H1 (cell line): ENCODE results near the gene PIK3C2G. TPM values are rescaled to one million over a fixed set of nuclear protein-coding genes. Genes with fewer than 3 reads are reported as not detected.

Source experiments
- CTCF ChIA-PET: fragments of 300-600 bp; sonication (Branson Sonifier 250); formaldehyde crosslinking; loops from one replicate; lab custom pipeline; 2021; ENCODE audit not compliant: partially characterized antibody; lab: Charles Lee
- POLR2A ChIA-PET: fragments of 300-600 bp; sonication (Branson Sonifier 250); formaldehyde crosslinking; loops from one replicate; lab custom pipeline; 2021; ENCODE audit warnings: inconsistent platforms; ENCODE audit not compliant: partially characterized antibody; lab: Charles Lee
- DNase-seq, 2 experiments: peaks; one replicate each; pipeline versions ENCODE4 v3.0.0 to v3.0.0-alpha.2; 2010 to 2022; ENCODE audit warnings: low spot score in 2 of 2, low read depth in 1 of 2, mixed read lengths in 1 of 2
- FAIRE-seq: peaks from 2 replicates; lab custom pipeline; 2011; peaks lifted over from hg19 to GRCh38; lab: Jason Lieb, UNC
- H2AFZ ChIP-seq: 2 replicates; pipeline ENCODE4 v1.8.1; 2012; ENCODE audit warnings: low read length, inconsistent platforms
- H2AK5ac ChIP-seq: 2 replicates; pipeline ENCODE4 v1.6.1; 2013; ENCODE audit warnings: low read depth, low read length
- H2BK120ac ChIP-seq: replicated peaks from 2 replicates; pipeline ENCODE3; 2013; ENCODE audit warnings: low read depth, low read length, inconsistent platforms
- H2BK12ac ChIP-seq: 2 replicates; pipeline ENCODE4 v1.6.1; 2013; ENCODE audit warnings: low read depth, low read length
- H2BK15ac ChIP-seq: 2 replicates; pipeline ENCODE4 v1.6.1; 2013; ENCODE audit warnings: low read length
- H2BK20ac ChIP-seq: 2 replicates; pipeline ENCODE4 v1.6.1; 2013; ENCODE audit warnings: low read length
- H2BK5ac ChIP-seq: 2 replicates; pipeline ENCODE4 v1.6.1; 2013; ENCODE audit warnings: low read depth, low read length
- H3K14ac ChIP-seq: 2 replicates; pipeline ENCODE4 v1.6.1; 2013; ENCODE audit warnings: inconsistent platforms; ENCODE audit not compliant: insufficient read length
- H3K18ac ChIP-seq: 2 replicates; pipeline ENCODE4 v1.6.1; 2013; ENCODE audit warnings: low read length; ENCODE audit errors: extremely low read depth
- H3K23ac ChIP-seq: 2 replicates; pipeline ENCODE4 v1.6.1; 2013; ENCODE audit warnings: inconsistent platforms; ENCODE audit not compliant: insufficient read length
- H3K23me2 ChIP-seq: 2 replicates; pipeline ENCODE4 v1.6.1; 2013; ENCODE audit warnings: low read depth, low read length
- H3K27ac ChIP-seq: 2 replicates; pipeline ENCODE4 v1.6.1; 2011; ENCODE audit warnings: low read depth, low read length, inconsistent platforms
- H3K27me3 ChIP-seq, 4 experiments: replicated peaks in 1 of 4; 1 replicate in 1 of 4; 2 replicates in 3 of 4; pipeline versions ENCODE4 v1.6.1 to v1.8.1; 2011 to 2013; ENCODE audit warnings: low read length in 3 of 4, mild to moderate bottlenecking in 3 of 4, inconsistent platforms in 2 of 4, mixed read lengths in 2 of 4, moderate library complexity in 1 of 4; ENCODE audit not compliant: control insufficient read depth in 3 of 4, insufficient read depth in 3 of 4; ENCODE audit errors: extremely low read depth in 1 of 4
- H3K36me3 ChIP-seq, 4 experiments: 2 replicates each; pipeline versions ENCODE4 v1.6.1 to v1.8.1; 2011 to 2013; ENCODE audit warnings: mild to moderate bottlenecking in 4 of 4, low read length in 3 of 4, moderate library complexity in 2 of 4, control low read depth in 1 of 4, inconsistent platforms in 1 of 4; ENCODE audit not compliant: insufficient read depth in 4 of 4, control insufficient read depth in 2 of 4
- H3K4ac ChIP-seq: replicated peaks from 2 replicates; pipeline ENCODE3; 2013; ENCODE audit warnings: low read length, low read depth, mixed read lengths, inconsistent platforms; ENCODE audit not compliant: insufficient read length
- H3K4me1 ChIP-seq, 4 experiments: replicated peaks in 1 of 4; 1 replicate in 1 of 4; 2 replicates in 3 of 4; pipeline versions ENCODE4 v1.6.1 to v1.8.1; 2011 to 2013; ENCODE audit warnings: low read length in 3 of 4, inconsistent platforms in 2 of 4, mixed read lengths in 1 of 4; ENCODE audit not compliant: insufficient read depth in 4 of 4, control insufficient read depth in 3 of 4
- H3K4me2 ChIP-seq, 2 experiments: 2 replicates each; pipeline versions ENCODE4 v1.6.1 to v1.8.1; 2011 to 2013; ENCODE audit warnings: low read depth in 2 of 2, low read length in 2 of 2, control low read depth in 1 of 2, inconsistent platforms in 1 of 2, mild to moderate bottlenecking in 1 of 2; ENCODE audit not compliant: insufficient read depth in 1 of 2
- H3K4me3 ChIP-seq, 4 experiments: fragments of 200-600, 300-600 bp in 1 of 4; sonication (generic), shearing (Covaris generic), sonication (Bioruptor Twin) in 1 of 4; 2 replicates each; pipeline versions ENCODE4 v1.5.1 to v1.8.1; 2011 to 2016; ENCODE audit warnings: low read length in 4 of 4, low read depth in 3 of 4, control low read depth in 2 of 4, inconsistent platforms in 2 of 4, mild to moderate bottlenecking in 2 of 4, mixed read lengths in 1 of 4, moderate library complexity in 1 of 4; ENCODE audit not compliant: insufficient read depth in 2 of 4; ENCODE audit errors: extremely low read depth in 1 of 4
- H3K56ac ChIP-seq: replicated peaks from 2 replicates; pipeline ENCODE3; 2013; ENCODE audit warnings: low read depth, mild to moderate bottlenecking, mixed read lengths, low read length, inconsistent platforms; ENCODE audit not compliant: insufficient read length
- H3K79me1 ChIP-seq: 2 replicates; pipeline ENCODE4 v1.6.1; 2013; ENCODE audit warnings: low read depth, low read length, control low read depth
- H3K79me2 ChIP-seq, 2 experiments: 2 replicates each; pipeline versions ENCODE4 v1.6.1 to v1.8.1; 2012 to 2013; ENCODE audit warnings: low read length in 2 of 2, mild to moderate bottlenecking in 2 of 2, inconsistent platforms in 1 of 2; ENCODE audit not compliant: insufficient read depth in 2 of 2, control insufficient read depth in 1 of 2
- H3K9ac ChIP-seq, 4 experiments: replicated peaks in 1 of 4; 1 replicate in 1 of 4; 2 replicates in 3 of 4; pipeline versions ENCODE4 v1.6.1 to v1.8.1; 2011 to 2013; ENCODE audit warnings: low read depth in 3 of 4, low read length in 3 of 4, control low read depth in 2 of 4, mild to moderate bottlenecking in 2 of 4, moderate library complexity in 2 of 4, inconsistent platforms in 1 of 4; ENCODE audit errors: extremely low read depth in 1 of 4
- H3K9me3 ChIP-seq, 2 experiments: 2 replicates each; pipeline versions ENCODE4 v1.6.1 to v1.8.1; 2012 to 2013; ENCODE audit warnings: mild to moderate bottlenecking in 2 of 2, moderate library complexity in 2 of 2, control low read depth in 1 of 2, inconsistent platforms in 1 of 2, low read depth in 1 of 2, low read length in 1 of 2, mixed read lengths in 1 of 2; ENCODE audit not compliant: insufficient read depth in 2 of 2
- H4K20me1 ChIP-seq, 2 experiments: replicated peaks in 1 of 2; 2 replicates each; pipeline versions ENCODE3 to v1.8.1; 2011 to 2013; ENCODE audit warnings: inconsistent platforms in 2 of 2, low read length in 2 of 2, mild to moderate bottlenecking in 1 of 2; ENCODE audit not compliant: insufficient read depth in 2 of 2, control insufficient read depth in 1 of 2
- H4K5ac ChIP-seq: 2 replicates; pipeline ENCODE4 v1.6.1; 2013; ENCODE audit warnings: low read length, low read depth, mixed read lengths, inconsistent platforms; ENCODE audit not compliant: insufficient read length
- H4K8ac ChIP-seq: 2 replicates; pipeline ENCODE4 v1.8.0; 2013; ENCODE audit warnings: mild to moderate bottlenecking, moderate library complexity, low read length, inconsistent platforms; ENCODE audit not compliant: insufficient read depth; ENCODE audit errors: extremely low read depth
- H4K91ac ChIP-seq: replicated peaks from 2 replicates; pipeline ENCODE3; 2013; ENCODE audit warnings: low read length, mixed read lengths, inconsistent platforms; ENCODE audit not compliant: insufficient read length
- ATF2 ChIP-seq: IDR thresholded peaks from 2 replicates; pipeline ENCODE4 v1.6.1; 2012; ENCODE audit warnings: low read length, inconsistent platforms
- BRCA1 ChIP-seq: IDR thresholded peaks from 2 replicates; pipeline ENCODE4 v1.6.1; 2012; ENCODE audit warnings: low read depth, low read length, improper control_type of control experiment
- CEBPB ChIP-seq: IDR thresholded peaks from 2 replicates; pipeline ENCODE4 v1.6.1; 2012; ENCODE audit warnings: low read depth, low read length
- GABPA ChIP-seq: IDR thresholded peaks from 2 replicates; pipeline ENCODE4 v1.6.1; 2011; ENCODE audit warnings: mild to moderate bottlenecking, low read length, moderate library complexity, borderline replicate concordance; ENCODE audit not compliant: insufficient read depth
- KDM4A ChIP-seq: IDR thresholded peaks from one replicate; pipeline ENCODE4 v1.7.1; 2012; ENCODE audit warnings: low read depth, mild to moderate bottlenecking, moderate library complexity, low read length, inconsistent platforms; ENCODE audit not compliant: severe bottlenecking
- RAD21 ChIP-seq, 2 experiments: IDR thresholded peaks in 1 of 2; conservative IDR thresholded peaks in 1 of 2; 2 replicates each; pipeline ENCODE4 v1.6.1; 2011; ENCODE audit warnings: low read depth in 2 of 2, low read length in 2 of 2, improper control_type of control experiment in 1 of 2, inconsistent platforms in 1 of 2, mild to moderate bottlenecking in 1 of 2, moderate library complexity in 1 of 2
- RXRA ChIP-seq: IDR thresholded peaks from 2 replicates; pipeline ENCODE4 v1.6.1; 2011; ENCODE audit warnings: low read depth, mild to moderate bottlenecking, low read length, moderate library complexity; ENCODE audit not compliant: insufficient read depth
- SAP30 ChIP-seq: fragments of 300-600 bp; sonication (generic); IDR thresholded peaks from 2 replicates; pipeline ENCODE4 v1.7.1; 2012; ENCODE audit warnings: low read length, moderate library complexity, mild to moderate bottlenecking, inconsistent platforms; ENCODE audit not compliant: insufficient read depth, insufficient replicate concordance
- SIN3A ChIP-seq, 2 experiments: IDR thresholded peaks in 1 of 2; conservative IDR thresholded peaks in 1 of 2; 2 replicates each; pipeline ENCODE4 v1.6.1; 2011 to 2012; ENCODE audit warnings: low read length in 2 of 2, improper control_type of control experiment in 1 of 2, low read depth in 1 of 2, mild to moderate bottlenecking in 1 of 2
- SRF ChIP-seq: IDR thresholded peaks from 2 replicates; pipeline ENCODE4 v1.6.1; 2011; ENCODE audit warnings: mild to moderate bottlenecking, low read depth, low read length, moderate library complexity
- TEAD4 ChIP-seq: IDR thresholded peaks from 2 replicates; pipeline ENCODE4 v1.6.1; 2012; ENCODE audit warnings: low read depth, low read length, inconsistent platforms, mixed read lengths
- YY1 ChIP-seq: IDR thresholded peaks from 2 replicates; pipeline ENCODE4 v1.6.1; 2011; ENCODE audit warnings: low read depth, mild to moderate bottlenecking, low read length
- WGBS, 2 experiments: shearing (Covaris generic) in 1 of 2; methylation state at CpG; one replicate each; pipeline versions ENCODE4 v1.1.6 to v1.1.7; 2013 to 2015; ENCODE audit warnings: low lambda C conversion rate in 2 of 2, mixed read lengths in 2 of 2, inconsistent platforms in 1 of 2, low coverage in 1 of 2, missing lambda C conversion rate in 1 of 2; ENCODE audit not compliant: insufficient replicate concordance in 2 of 2, insufficient coverage in 1 of 2, insufficient read length in 1 of 2; ENCODE audit errors: extremely low coverage in 1 of 2, missing lambda C conversion rate in 1 of 2; 5-methylcytosine and 5-hydroxymethylcytosine counted together
- polyA plus RNA-seq, 7 experiments: library from polyadenylated mRNA; depleted of rRNA in 3 of 7; stranded (reverse) in 5 of 7; unstranded in 2 of 7; fragments of >200 nt in 5 of 7; fragments of 200-250 nt in 2 of 7; gene quantifications; 1 replicate in 5 of 7; 2 replicates in 1 of 7; 4 replicates in 1 of 7; pipeline versions ENCODE4 v1.2.1 to v1.2.3, GENCODE V29; 2011 to 2013; ENCODE audit warnings: missing spikeins in 2 of 7, mixed read lengths in 2 of 7
- total RNA-seq: library from RNA; stranded (reverse); fragmentation: NEBNext Ultra II Directional; extraction: Animal tissue kit (Norgen Biotek cat#: 25700); gene quantifications from 2 replicates; pipeline ENCODE4 v1.2.1, GENCODE V29; 2021

Gene PIK3C2G
- total and polyA plus RNA-seq, 2 of the 8 experiments (the other 6 are each of a cell fraction or from before 2014, with no cell fraction given): not detected

- H3K56ac ChIP-seq: no peak overlapping the region
- no peaks in the 10 kb centered on the region for H3K79me1 ChIP-seq
- H2BK20ac ChIP-seq: no peak overlapping the region
- H4K8ac ChIP-seq: no peak overlapping the region
- H3K23me2 ChIP-seq: no peaks in the 10 kb centered on the region
- CTCF ChIA-PET: interaction anchor here (0.6 to 1.5 kb wide), 3 partner anchors 9 to 646 kb away, joined by 3 to 4 read pairs (median 3); no protein-coding TSS in a partner anchor
- no peak overlapping the region for H2BK5ac ChIP-seq
- POLR2A ChIA-PET: no interaction called here
- no peak overlapping the region for H3K18ac ChIP-seq
- no peak overlapping the region for H2BK15ac ChIP-seq
- DNase-seq (no peak), FAIRE-seq (no peak)
- H3K23ac ChIP-seq: no peak overlapping the region
- WGBS, 2 experiments: 91% methylated on average over 3 of the region's 3 CpGs; no CpG with 5 or more reads in 1 of the 2 experiments
- H3K14ac ChIP-seq: no peak overlapping the region
- H2BK120ac ChIP-seq: no peak overlapping the region
- no peaks in the 10 kb centered on the region for H3K9me3 ChIP-seq
- no peaks in the 10 kb centered on the region for H3K4me1 ChIP-seq
- H3K27me3 ChIP-seq: peaks cover 0 to 1% (median 0%) of the 10 kb centered on the region in 4 experiments; a peak in 1 of 7 replicates
- no peak overlapping the region for H2AFZ ChIP-seq
- no peaks in the 10 kb centered on the region; a peak in 1 of 8 replicates for H3K36me3 ChIP-seq
- no peak overlapping the region for H4K91ac ChIP-seq
- H3K9ac ChIP-seq: no peak overlapping the region
- no peak overlapping the region for H2AK5ac ChIP-seq
- no peak overlapping the region for H3K4me2 ChIP-seq
- no peaks in the 10 kb centered on the region for H3K79me2 ChIP-seq
- no peaks in the 10 kb centered on the region for H4K20me1 ChIP-seq
- H2BK12ac ChIP-seq: no peak overlapping the region
- H3K4ac ChIP-seq: no peak overlapping the region
- no peak overlapping the region for H3K27ac ChIP-seq
- H4K5ac ChIP-seq: no peak overlapping the region
- H3K4me3 ChIP-seq: no peak overlapping the region
- TF ChIP-seq SIN3A (conservative IDR thresholded peaks at IDR 0.05 in 1 of 2, IDR thresholded peaks at IDR 0.05 in 1 of 2; ENCODE audit: low read depth in 1 of 2, low read length in 2 of 2): no peak
- no peak for TF ChIP-seq CEBPB
- no peak for TF ChIP-seq GABPA
- TF ChIP-seq YY1: no peak
- TF ChIP-seq ATF2: no peak
- TF ChIP-seq BRCA1: no peak
- TF ChIP-seq KDM4A: no peak
- no peak for TF ChIP-seq RAD21 (IDR thresholded peaks at IDR 0.05 in 1 of 2, conservative IDR thresholded peaks at IDR 0.05 in 1 of 2; ENCODE audit: low read depth in 2 of 2, low read length in 2 of 2)
- TF ChIP-seq TEAD4: no peak
- TF ChIP-seq SRF: no peak
- TF ChIP-seq RXRA: no peak
- TF ChIP-seq SAP30: no peak
These were observed 319.0 kb downstream of the PIK3C2G start for GRCh38 chr12:18580291-18580690.
